ENCODE data around the gene VIPR2.

GRCh38 chr7:159051916-159052315 is 92.8 kb downstream of the VIPR2 start:
- TF ChIP-seq, protein P1, sequence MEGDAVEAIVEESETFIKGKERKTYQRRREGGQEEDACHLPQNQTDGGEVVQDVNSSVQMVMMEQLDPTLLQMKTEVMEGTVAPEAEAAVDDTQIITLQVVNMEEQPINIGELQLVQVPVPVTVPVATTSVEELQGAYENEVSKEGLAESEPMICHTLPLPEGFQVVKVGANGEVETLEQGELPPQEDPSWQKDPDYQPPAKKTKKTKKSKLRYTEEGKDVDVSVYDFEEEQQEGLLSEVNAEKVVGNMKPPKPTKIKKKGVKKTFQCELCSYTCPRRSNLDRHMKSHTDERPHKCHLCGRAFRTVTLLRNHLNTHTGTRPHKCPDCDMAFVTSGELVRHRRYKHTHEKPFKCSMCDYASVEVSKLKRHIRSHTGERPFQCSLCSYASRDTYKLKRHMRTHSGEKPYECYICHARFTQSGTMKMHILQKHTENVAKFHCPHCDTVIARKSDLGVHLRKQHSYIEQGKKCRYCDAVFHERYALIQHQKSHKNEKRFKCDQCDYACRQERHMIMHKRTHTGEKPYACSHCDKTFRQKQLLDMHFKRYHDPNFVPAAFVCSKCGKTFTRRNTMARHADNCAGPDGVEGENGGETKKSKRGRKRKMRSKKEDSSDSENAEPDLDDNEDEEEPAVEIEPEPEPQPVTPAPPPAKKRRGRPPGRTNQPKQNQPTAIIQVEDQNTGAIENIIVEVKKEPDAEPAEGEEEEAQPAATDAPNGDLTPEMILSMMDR (conservative IDR thresholded peaks at IDR 0.05): no peak
- no peak for TF ChIP-seq ZFX (IDR thresholded peaks at IDR 0.05)
